ENCODE data around the gene ADAMTSL3. TPM values are rescaled to one million over a fixed set of nuclear protein-coding genes. Genes with fewer than 3 reads are reported as not detected.

Gene ADAMTSL3
- total and polyA plus RNA-seq, 11 donors = 1.3 to 13.2 (median 7.3) TPM

DNA sequence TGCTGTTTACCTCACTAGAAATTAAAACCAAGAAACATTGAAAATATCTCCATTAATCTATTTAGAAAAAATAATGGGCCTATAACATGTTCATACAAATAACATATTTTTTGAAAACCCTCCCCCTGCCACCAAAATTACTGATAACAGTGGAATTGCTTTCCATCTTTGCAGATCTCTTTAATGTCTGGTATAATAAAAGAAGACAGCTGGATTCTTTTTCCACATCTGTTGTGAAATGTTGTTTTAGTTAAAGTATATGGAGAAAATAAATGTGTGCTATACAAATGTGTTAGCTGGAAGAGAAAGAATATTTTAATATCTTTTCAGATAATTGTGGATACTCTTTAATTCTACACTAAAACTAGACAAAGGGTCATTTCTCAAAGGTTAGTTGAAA is 330.7 kb downstream of the ADAMTSL3 start:
- no peak for TF ChIP-seq POLR2A (IDR thresholded peaks at IDR 0.05)
- TF ChIP-seq, protein P1, sequence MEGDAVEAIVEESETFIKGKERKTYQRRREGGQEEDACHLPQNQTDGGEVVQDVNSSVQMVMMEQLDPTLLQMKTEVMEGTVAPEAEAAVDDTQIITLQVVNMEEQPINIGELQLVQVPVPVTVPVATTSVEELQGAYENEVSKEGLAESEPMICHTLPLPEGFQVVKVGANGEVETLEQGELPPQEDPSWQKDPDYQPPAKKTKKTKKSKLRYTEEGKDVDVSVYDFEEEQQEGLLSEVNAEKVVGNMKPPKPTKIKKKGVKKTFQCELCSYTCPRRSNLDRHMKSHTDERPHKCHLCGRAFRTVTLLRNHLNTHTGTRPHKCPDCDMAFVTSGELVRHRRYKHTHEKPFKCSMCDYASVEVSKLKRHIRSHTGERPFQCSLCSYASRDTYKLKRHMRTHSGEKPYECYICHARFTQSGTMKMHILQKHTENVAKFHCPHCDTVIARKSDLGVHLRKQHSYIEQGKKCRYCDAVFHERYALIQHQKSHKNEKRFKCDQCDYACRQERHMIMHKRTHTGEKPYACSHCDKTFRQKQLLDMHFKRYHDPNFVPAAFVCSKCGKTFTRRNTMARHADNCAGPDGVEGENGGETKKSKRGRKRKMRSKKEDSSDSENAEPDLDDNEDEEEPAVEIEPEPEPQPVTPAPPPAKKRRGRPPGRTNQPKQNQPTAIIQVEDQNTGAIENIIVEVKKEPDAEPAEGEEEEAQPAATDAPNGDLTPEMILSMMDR (IDR thresholded peaks at IDR 0.05) = no peak
- H3K4me1 ChIP-seq = peaks cover 0 to 6% (median 0%) of the 10 kb centered on the region in 12 donors
- H3K9me3 ChIP-seq = no peaks in the 10 kb centered on the region
- H3K27me3 ChIP-seq = no peaks in the 10 kb centered on the region
- H3K36me3 ChIP-seq = peaks cover 0 to 13% (median 0%) of the 10 kb centered on the region in 9 donors
- H3K4me3 ChIP-seq = no peak overlapping the region
- no peak for DNase-seq
- H3K27ac ChIP-seq = no peak overlapping the region
- no peak for ATAC-seq
- intact Hi-C loops (cut with DNase I) = no loop called here

DNA sequence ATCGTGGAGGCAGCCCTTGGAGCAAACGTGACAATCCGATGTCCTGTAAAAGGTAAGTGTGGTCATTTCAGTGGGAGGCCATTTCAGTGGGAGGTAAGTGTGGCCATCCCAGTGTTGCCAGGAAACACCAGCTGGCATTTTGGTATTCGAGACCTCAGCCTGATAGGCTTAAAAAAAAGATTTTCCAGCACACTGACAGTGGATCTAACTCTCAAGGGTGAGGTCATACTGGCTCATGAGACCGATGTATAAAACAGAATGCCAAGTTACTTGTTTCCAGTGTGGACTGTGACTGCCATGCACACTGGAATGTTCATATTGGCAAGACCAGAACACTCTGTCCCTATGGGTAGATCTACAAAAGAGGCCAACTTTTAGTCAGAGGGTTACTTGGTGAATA is 337.2 kb downstream of the ADAMTSL3 start:
- DNase-seq (no peak), ATAC-seq (peak; percentile 55 to 82 (median 73))
- H3K27me3 ChIP-seq = no peaks in the 10 kb centered on the region
- TF ChIP-seq, protein P1 (IDR thresholded peaks at IDR 0.05) = no peak
- TF ChIP-seq POLR2A (IDR thresholded peaks at IDR 0.05) = no peak
- WGBS, 4 donors = 67 to 86% (median 76%) methylated on average over 5 of the region's 5 CpGs
- H3K4me3 ChIP-seq = no peak overlapping the region
- no peaks in the 10 kb centered on the region for H3K9me3 ChIP-seq
- H3K36me3 ChIP-seq = peaks cover 0 to 22% (median 0%) of the 10 kb centered on the region in 9 donors
- peaks cover 0 to 10% (median 0%) of the 10 kb centered on the region in 12 donors for H3K4me1 ChIP-seq
- H3K27ac ChIP-seq = no peak overlapping the region
- intact Hi-C loops (cut with DNase I) = no loop called here

DNA sequence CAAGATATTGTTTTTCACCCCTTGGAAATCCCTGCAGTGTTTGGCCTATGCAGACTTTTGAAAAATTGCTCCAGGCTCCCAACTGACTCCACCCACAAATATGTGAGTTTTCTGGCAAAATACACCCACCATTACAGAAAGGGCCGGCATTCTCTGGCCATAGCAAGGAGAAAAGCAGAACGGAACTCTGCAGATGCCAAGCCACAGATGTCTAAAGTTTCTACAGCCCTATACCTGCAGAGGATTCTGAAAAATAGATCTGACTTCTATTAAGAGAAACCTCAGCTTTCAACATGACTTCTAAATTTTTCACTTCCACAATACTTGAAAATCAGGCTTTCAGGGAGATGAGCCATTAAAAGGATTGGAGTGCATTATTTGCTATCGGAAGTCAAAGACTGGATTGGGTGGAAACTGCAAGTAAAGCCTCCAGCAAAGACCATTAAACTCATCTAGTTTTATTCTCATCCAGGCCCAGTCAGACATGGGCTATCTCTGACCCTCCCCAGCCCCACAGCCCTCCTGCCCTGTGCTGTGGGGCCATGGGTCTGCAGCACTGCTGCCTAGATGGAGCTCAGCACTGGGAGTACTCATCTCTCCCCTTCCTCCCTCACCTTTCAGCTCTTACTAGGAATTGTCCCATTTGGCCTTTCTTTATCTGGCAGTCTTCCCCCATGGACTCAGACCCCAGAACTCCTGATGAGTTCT is 338.6 kb downstream of the ADAMTSL3 start:
- intact Hi-C loops (cut with DNase I) = no loop called here
- DNase-seq (no peak), ATAC-seq (no peak)
- Histone ChIP-seq H3K27me3 (no peaks in the 10 kb centered on the region), H3K4me3 (no peak overlapping the region), H3K9me3 (peaks cover 0 to 5% (median 0%) of the 10 kb centered on the region in 12 donors), H3K27ac (no peak overlapping the region), H3K36me3 (peaks cover 0 to 22% (median 0%) of the 10 kb centered on the region in 9 donors), H3K4me1 (peaks cover 0 to 10% (median 0%) of the 10 kb centered on the region in 12 donors)
- TF ChIP-seq POLR2A (IDR thresholded peaks at IDR 0.05) = no peak
- TF ChIP-seq, protein P1 (IDR thresholded peaks at IDR 0.05) = no peak
- 82 to 97% (median 87%) methylated on average over 3 of the region's 3 CpGs for WGBS, 4 donors

DNA sequence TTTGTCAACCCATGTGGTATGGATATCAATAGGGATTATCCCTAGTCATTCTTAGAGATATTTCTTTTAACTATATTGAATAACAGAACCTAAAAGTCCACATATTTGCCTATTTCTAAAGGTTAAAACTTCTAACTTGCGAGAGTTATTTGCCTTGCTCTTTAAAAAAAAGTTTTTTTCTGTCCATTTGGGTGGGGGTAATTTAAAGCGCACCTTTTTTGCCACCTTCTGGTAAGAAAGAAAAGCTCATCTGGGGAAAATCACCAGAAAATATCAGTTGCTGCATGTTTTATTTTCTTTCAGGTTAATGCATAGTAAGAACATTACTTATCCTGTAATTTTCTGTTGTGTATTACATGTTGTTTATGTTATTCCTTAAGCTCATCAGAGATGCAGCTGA is 339.7 kb downstream of the ADAMTSL3 start:
- intact Hi-C loops (cut with DNase I) = no loop called here
- Histone ChIP-seq H3K4me3 (no peak overlapping the region), H3K9me3 (peaks cover 0 to 5% (median 0%) of the 10 kb centered on the region in 12 donors), H3K27me3 (no peaks in the 10 kb centered on the region), H3K27ac (no peak overlapping the region), H3K4me1 (peaks cover 0 to 10% (median 0%) of the 10 kb centered on the region in 12 donors), H3K36me3 (peaks cover 0 to 22% (median 0%) of the 10 kb centered on the region in 9 donors)
- no peak for TF ChIP-seq POLR2A (IDR thresholded peaks at IDR 0.05)
- TF ChIP-seq, protein P1 (IDR thresholded peaks at IDR 0.05) = no peak
- 92 to 97% (median 96%) methylated on average over 2 of the region's 2 CpGs for WGBS, 4 donors
- ATAC-seq (no peak), DNase-seq (no peak)

Data from heart left ventricle (tissue), 16 donors.